ENCODE data around the gene FGD3.

FGD3 gene

GRCh38 chr9:93039456-93039855, 92.1 kb downstream of the FGD3 start:
- no peak overlapping the region for H3K4me3 ChIP-seq (ENCODE audit: control insufficient read depth, low read depth, low read length)
- DNase-seq (ENCODE audit: low read depth) = no peak
- no peak for TF ChIP-seq CTCF (IDR thresholded peaks at IDR 0.05; ENCODE audit: control insufficient read depth, insufficient read depth, low read depth, low read length, missing control alignments)

- H3K4me3 ChIP-seq (ENCODE audit: control insufficient read depth, low read depth, low read length) = no peak overlapping the region
- no peak for DNase-seq (ENCODE audit: low read depth)
- TF ChIP-seq CTCF (IDR thresholded peaks at IDR 0.05; ENCODE audit: control insufficient read depth, insufficient read depth, low read depth, low read length, missing control alignments) = no peak
Observed at GRCh38 chr9:93039976-93040375, 92.7 kb downstream of the FGD3 start.

GRCh38 chr9:93040409-93040808, 93.1 kb downstream of the FGD3 start:
- DNase-seq (ENCODE audit: low read depth) = no peak
- no peak overlapping the region for H3K4me3 ChIP-seq (ENCODE audit: control insufficient read depth, low read depth, low read length)
- TF ChIP-seq CTCF (IDR thresholded peaks at IDR 0.05; ENCODE audit: control insufficient read depth, insufficient read depth, low read depth, low read length, missing control alignments) = no peak

GRCh38 chr9:93041108-93041802, 93.9 kb downstream of the FGD3 start:
- DNase-seq (ENCODE audit: low read depth) = no peak
- no peak overlapping the region for H3K4me3 ChIP-seq (ENCODE audit: control insufficient read depth, low read depth, low read length)
- TF ChIP-seq CTCF (IDR thresholded peaks at IDR 0.05; ENCODE audit: control insufficient read depth, insufficient read depth, low read depth, low read length, missing control alignments) = no peak

- no peak for DNase-seq (ENCODE audit: low read depth)
- no peak overlapping the region for H3K4me3 ChIP-seq (ENCODE audit: control insufficient read depth, low read depth, low read length)
Observed at GRCh38 chr9:93043122-93043521, 95.8 kb downstream of the FGD3 start.

GRCh38 chr9:93045521-93045920, 98.2 kb downstream of the FGD3 start:
- no peak for TF ChIP-seq CTCF (IDR thresholded peaks at IDR 0.05; ENCODE audit: control insufficient read depth, insufficient read depth, low read depth, low read length, missing control alignments)
- H3K4me3 ChIP-seq (ENCODE audit: control insufficient read depth, low read depth, low read length) = no peak overlapping the region
- DNase-seq (ENCODE audit: low read depth) = no peak

More at GRCh38 chr9:93043122-93043521, 95.8 kb downstream of the FGD3 start:
- no peak for TF ChIP-seq CTCF (IDR thresholded peaks at IDR 0.05; ENCODE audit: control insufficient read depth, insufficient read depth, low read depth, low read length, missing control alignments)
